IPS DF 19.7 (cell line): ENCODE results near the gene C11orf24.

Experiments
- DNase-seq: peaks from one replicate; pipeline ENCODE4 v3.0.0-alpha.2; 2013; ENCODE audit warnings: low read depth, low spot score

C11orf24 gene

DNA sequence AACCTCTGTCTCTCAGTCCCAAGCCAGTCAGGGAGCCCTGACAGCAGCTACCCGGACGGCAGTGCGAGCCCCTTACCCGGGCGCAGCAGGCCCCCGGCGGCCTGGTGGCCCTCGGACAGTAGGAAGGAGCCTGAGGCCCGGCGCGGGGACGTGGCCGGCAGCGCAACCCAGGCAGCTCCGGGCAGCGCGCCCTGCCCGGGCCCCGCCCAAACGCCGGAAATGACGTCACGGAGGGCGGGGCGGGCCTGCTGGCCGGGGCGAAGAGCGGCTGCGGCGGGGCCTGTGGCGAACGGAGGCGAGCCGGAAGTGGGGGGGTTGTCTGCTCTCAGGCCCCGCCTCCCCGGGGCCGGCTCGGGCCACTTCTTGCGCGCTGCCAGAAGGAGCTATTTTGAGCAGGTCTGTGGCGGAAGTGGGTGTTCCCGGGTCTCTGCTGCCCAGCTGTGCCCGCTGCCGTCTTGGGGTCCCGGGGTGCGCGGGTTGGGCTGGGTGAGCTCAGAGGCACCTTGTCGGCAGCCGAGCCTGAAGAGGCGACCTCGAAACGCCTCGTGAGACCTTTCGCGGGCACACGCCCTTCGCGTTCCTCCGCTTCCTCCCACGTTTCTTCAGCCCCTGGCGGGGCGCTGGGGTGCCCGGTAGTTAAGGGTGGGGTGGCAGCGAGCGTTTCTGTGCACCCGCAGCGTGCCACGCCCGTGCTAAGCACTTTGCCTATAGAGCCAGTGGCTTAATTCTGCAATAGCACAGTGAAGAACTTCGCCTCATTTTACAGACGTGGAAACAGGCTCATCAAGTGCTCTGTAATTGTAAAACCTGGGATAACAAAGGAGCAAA is at the start of gene C11orf24:
TSS of gene C11orf24 (minus strand) at position 193 of the 828 bp plus-strand sequence. CDS start 8,206 bp downstream, outside the sequence.
- peak; percentile 59 for DNase-seq

GRCh38 chr11:68317147-68317785 is 45.5 kb upstream of the C11orf24 start:
- no peak for DNase-seq

DNA sequence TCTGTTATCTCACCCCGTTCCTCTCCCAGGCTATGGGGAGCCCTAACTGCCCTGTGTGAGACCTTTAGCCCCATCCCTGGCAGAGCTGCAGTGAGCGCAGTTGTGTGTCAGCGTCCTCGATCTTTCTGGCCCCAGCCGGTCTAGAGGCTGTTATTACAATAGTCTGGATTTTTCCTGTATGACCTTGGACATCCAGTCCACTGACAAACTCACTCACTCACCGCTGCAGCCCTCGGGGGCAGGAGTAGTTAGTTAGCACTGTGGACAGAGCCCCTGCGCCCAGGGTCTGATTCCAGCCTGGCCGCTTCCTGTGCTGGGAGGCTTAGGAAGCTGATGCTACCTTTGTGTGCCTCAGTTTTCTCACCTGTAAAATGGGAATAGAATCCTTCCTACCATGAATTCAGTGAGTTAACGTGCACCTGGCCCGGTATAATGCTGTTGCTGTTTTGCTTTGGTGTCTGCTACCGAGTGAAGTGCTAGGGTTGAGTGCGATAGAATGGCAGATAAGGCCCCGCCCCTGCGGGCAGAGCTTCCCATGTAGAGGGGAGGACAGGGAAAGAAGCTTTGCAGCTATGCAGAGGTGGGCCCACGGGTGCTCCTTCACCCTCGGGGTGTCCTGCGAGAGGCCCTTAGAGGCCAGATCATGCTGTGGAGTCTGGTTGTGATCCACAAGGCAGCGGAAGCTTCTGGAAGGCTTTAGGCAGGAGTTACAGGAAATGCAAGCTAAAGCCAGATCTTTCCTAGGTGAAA is 43.6 kb upstream of the C11orf24 start:
- no peak for DNase-seq

DNA sequence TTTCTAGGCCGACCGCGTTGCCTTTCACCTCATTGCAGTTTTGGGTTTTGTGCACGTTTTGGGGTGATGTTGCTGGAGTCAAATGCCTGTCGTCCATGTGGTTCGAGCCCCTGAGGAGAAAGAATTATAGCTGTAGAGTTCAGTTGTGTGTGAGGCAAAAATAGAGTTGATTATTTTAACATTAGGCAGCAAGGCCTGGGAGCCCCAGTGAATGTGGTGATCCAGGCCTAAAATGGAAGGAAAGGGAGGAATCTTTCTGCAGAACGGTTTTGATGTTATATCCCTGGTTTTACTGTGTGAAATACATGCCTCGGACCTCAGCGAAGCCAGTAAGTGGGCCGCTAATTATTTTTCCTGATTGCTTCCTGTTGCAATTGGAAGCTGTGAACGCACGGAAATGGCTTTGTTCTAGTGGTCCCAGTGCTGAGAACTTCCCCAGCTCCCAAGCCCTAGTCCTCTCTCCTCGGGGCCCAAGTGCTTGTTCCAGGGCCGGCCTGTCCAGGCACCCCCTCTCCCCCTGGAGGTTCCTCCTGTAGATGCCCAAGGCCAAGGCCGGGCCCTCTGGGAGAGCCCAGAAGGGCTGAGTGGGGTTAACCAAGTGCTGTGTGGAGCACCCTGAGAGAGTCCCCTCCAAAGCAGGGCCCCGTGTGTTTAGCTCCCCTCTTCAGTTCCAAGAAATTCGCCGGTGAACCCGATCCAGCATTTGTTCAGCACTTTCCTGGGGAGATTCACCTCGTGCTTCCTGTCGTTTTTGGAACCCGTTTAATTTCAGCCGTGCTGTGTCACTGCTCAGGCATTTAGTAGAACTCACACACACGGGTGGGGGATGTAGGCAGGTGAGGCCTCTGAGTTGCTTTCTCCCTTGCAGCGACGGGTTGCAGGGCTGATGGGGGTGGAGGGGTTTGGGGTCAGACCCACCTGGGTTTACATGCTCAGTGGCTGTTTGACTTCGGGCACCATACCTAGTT is 42.7 kb upstream of the C11orf24 start:
- no peak for DNase-seq

GRCh38 chr11:68313574-68314202 is 41.9 kb upstream of the C11orf24 start:
- DNase-seq = no peak

DNA sequence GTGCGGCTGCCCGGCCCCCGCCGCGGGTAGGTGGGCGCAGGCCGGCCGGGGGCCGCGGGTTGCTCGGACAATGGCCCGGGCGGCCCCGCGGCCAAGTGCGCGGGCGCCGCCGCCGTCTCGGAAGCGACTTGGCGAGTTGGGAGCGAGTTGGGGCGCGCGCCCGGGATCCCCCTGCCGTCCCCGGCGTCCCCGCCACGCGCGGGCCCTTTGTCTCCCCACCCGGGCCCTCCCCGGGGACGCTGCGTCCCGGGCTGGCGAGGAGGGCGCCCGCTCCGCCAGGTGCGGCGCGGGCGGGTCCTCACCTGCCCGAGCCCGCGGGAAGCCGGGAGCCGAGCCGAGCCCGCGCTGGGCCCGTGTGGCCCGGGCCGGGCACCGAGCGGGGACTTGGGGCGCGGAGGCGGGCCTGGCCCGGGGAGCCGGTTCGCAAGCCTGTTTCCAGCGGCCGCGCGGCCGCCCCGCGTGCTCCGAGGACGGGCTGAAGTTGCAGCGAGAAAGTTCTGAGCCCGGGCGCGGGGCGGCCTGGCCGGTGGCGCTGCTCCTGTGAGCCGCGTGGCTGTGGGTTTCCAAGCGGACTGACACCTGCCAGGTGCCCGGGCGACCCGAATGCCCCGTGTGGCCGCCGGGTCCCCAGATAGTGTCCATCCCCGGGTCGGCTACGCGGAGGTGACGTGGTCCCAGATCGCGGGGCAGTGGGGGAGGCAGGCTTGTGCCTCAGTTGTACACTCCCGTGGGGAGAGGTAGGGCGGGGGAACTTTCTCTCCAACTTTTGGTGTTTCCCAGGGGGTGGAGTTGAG is 41.2 kb upstream of the C11orf24 start:
- DNase-seq = no peak

DNA sequence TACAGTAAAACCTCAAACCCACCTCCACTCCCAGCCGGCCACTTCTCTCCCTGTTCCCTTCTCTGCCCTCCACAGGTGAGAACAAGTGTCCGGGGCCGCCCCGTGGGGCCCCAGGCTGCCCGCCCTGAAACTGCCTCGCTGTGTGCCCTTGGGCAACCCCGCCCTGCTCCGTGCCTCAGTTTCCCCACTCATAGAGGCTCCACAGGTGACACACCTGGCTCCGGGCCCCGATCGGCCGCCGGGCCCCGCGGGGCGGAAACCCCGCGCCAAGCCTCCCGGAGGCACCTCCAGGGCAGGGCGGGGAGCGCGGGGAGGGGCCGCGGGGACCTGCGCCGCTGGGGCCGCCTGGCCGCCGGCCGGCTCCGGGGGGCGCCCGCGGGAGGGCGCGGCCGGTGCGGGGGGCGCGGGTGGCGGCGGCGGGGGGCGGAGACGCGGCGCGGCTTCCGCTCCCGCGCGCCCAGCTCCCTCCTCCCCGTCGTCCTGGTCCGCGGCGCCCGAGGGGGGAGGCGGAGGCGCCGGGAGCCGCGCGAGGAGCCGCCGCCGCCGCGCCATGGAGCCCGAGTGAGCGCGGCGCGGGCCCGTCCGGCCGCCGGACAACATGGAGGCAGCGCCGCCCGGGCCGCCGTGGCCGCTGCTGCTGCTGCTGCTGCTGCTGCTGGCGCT is 40.5 kb upstream of the C11orf24 start, which contains the start of gene LRP5:
TSS of gene LRP5 (plus strand) at position 475 of the 663 bp plus-strand sequence. CDS start at position 599, 124 bp downstream.
- no peak for DNase-seq

DNA sequence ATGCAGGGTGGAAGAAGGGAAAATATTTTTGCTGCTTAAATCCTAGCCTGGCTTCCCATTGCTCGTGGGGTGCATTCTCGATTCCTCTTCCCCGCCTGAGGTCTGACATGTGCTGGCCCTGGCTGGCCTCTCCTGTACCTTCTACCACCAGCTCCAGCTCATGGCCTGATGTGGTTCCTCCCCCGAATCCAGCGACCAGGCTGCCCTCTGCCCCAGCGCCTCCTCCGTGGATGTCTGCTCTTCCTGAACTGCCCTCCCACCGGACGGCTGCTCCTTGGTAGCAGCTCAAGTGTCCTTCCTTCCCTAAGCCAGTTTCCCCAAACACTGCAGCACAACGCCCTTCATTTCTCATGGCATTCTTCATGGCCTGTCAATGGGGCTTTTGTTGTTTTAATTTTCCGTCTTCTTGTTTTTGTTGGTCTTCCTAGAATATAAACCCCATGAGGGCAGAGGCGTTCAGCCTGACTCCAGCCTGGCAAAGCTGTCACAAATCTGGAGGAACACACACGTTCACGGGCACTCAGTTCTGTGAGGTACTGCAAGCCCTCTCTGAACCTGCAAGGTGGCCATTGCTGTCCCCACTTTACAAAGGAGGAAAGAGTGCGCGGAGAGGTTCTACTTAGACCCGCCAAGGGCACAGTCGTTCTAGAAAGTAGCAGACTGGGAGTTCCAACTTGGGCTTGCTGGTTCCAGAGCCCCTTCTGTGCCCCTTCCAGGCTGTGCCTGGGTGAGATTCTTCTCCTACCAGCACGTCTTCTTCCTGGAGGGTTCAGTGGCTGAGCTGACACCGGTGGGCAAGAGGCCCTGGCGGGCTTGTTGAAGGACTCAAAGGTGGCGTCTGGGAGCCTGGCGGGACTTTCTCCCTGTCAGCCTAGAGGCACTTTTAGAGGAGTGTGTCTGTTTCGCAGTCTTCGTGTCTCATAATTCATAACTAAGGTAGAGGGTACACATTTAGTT is 39.7 kb upstream of the C11orf24 start:
- no peak for DNase-seq

DNA sequence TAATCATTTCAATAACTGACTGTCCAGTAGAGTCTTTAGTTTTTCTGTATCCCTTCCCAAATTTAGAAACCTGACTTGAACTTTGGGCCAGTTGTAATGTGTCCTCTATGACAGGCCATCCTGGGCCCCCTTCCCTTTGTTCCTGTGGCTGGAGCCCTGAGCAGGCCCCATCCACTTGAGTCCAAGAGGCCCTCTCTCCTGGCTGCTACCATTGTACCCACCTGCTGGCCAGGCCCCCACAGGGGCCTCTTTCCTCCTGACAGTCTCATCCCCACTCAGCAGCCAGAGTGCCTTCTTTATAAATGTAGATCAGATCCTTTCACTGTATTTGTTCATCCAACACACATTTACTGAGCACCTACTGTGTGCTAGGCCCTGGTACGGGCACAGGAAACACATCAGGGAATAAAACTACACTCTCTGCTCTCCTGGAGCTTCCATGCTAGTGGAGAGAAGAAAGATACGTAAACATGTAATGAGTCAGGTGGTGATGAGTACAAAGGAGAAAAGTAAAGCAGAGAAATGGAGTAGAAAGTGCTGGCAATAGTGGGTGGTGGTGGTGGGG is 37.9 kb upstream of the C11orf24 start:
- DNase-seq = no peak

GRCh38 chr11:68308068-68308467 is 36.3 kb upstream of the C11orf24 start:
- no peak for DNase-seq

- no peak for DNase-seq
These were observed 34.9 kb upstream of the C11orf24 start for GRCh38 chr11:68306636-68307035.

DNA sequence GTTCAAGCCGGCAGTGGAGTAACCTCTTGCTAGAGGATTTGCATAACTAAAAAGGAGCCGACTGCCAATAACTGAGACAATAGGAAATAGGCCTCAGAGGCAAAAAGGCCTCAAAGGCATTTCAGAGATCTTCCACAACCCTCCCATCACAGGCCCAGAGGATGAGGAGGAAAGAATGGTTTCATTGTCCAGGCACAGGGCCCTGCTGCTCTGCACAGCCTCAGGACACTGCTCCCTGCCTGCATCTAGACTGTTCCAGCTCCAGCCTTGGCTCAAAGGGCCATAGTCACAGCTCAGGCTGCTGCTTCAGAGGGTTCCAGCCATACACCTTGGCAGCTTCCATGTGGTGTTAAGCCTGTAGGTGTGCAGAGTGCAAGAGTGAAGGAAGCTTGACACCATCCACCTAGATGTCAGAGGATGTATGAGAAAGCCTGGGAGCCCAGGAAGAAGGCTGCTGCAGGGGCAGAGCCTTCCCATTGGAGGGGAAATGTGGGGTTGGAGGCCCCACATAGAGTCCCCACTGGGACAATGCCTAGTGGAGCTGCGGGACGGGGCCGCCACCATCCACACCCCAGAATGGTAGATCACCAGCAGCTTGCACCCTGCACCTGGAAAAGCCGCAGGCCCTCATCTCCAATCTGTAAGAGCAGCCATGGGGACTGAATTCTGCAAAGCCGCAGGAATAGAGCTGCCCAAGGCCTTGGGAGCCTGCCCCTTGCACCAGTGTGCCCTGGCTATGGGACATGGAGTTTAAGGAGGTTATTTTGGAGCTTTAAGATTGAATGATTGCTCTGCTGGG is 32.4 kb upstream of the C11orf24 start:
- DNase-seq = no peak

DNA sequence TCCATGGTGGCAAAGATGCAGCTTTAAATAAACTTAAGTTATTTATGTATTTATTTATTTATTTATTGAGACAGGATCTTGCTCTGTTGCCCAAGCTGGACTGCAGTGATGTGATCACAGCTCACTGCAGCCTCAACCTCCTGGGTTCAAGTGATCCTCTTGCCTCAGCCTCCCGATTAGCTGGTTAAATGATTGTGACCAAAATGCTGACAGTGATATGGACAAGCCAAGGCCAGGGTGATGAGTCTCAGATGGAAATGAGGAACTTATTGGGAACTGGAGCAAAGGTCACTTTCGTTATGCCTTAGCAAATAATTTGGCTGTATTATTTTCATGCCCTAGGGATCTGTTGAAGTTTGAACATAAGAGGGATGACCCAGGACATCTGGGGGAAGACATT is 31.3 kb upstream of the C11orf24 start:
- DNase-seq = no peak

DNA sequence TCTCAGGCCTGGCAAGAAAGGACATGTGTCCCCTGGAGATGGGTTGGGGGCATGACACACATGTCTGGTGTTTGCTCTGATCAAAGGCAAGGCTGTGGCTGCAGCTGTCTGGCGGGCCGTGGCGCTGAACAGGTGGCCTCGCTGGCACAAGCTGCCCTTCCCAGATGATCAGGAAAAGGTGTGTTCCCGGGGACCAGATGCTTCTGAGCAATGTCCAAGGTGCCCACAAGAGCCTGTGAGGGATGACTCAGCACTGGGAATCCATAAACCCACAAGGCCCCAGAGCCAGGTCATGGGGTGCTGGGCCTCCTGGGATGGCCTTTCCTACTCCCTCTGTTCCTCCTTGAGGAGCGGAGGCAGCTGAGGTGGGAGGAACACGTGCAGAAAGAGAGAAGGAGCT is 30.9 kb upstream of the C11orf24 start:
- no peak for DNase-seq

DNA sequence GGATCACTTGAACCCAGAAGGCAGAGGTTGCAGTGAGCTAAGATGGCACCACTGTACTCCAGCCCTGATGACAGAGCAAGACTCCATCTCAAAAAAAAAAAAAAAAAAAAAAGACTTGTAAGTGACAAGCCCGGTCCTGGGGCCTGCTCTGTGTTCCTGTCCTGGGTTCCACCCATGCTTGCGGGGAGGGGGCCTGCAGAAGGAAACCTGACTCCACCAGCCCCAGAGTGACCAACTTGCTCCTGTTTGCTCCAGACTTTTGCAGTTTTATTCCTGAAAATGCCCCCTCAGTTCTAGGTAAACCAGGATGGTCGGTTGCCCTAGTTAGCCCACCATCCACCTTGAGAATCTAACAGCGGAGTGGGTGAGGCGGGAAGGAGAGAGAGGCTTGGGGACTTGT is 30.5 kb upstream of the C11orf24 start:
- DNase-seq = no peak

DNA sequence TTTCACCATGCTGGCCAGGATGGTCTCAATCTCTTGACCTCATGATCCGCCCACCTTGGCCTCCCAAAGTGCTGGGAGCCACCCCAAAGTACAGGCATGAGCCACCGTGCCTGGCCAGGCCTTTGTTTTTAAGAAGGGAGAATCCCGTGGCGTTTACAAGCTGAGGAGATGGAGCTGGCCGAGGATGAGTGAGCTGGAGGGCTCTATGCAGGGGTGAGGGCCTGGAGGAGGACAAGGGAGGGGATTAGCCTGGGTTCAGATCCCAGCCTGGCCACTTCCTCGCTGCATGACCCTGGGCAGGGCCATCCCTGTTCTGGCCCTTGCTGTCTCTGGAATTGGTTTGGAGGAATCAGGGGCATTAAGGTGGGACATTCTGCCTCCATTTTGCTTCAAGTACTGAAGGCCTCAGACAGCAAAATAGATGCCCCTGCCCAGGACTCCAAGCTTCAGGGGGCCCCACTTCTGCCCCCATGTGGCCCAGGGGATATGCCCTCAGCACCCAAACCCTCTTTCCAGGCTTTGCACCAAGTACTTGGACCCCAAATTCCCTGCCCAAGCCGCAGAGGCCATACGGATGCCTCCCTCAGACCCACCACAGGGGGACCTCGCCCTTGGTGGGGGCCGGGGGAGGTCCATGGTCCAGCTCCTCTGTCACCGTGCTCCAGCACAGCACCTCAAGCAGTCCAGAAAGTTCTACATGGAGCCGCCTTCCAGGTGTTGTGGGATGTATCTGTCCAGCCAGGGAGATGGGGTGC is 28.5 kb upstream of the C11orf24 start:
- no peak for DNase-seq
